ENCODE measurements around the gene EPN3.

DNA sequence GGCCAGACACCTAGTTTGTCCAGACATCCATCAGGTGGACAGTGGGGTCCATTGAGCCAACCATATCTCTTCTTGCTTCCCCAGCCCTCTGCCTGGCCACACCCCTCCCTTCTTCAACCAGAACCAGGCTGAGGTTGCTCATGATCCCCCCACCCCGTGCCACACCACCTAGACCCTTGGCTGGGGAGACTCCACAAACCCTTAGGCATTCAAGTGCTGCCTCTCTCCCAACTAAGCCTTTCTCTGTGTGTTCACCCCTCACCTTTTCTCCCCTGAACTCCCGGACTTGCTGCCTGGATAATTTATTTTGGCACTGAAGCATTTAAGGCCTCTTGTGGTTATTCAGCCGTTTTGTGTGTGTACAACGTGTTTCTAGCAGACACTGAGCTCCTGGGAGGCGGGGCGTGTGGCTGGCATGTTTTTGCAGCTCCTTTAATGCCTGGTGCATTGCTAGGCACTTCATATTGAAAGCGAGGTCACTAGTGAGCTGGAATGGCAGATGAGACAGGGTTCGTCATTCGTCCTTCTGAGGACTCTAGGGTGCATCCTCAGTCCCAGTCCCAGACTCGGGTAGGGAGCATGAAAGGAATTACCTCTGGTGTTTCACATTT is 56.7 kb downstream of the EPN3 start:
- no peak for TF ChIP-seq EZH2 (IDR thresholded peaks at IDR 0.05; ENCODE audit: borderline replicate concordance)
- TF ChIP-seq, protein P1, sequence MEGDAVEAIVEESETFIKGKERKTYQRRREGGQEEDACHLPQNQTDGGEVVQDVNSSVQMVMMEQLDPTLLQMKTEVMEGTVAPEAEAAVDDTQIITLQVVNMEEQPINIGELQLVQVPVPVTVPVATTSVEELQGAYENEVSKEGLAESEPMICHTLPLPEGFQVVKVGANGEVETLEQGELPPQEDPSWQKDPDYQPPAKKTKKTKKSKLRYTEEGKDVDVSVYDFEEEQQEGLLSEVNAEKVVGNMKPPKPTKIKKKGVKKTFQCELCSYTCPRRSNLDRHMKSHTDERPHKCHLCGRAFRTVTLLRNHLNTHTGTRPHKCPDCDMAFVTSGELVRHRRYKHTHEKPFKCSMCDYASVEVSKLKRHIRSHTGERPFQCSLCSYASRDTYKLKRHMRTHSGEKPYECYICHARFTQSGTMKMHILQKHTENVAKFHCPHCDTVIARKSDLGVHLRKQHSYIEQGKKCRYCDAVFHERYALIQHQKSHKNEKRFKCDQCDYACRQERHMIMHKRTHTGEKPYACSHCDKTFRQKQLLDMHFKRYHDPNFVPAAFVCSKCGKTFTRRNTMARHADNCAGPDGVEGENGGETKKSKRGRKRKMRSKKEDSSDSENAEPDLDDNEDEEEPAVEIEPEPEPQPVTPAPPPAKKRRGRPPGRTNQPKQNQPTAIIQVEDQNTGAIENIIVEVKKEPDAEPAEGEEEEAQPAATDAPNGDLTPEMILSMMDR (IDR thresholded peaks at IDR 0.05; ENCODE audit: poor library complexity), result no peak
